ENCODE measurements around the gene GREM2.

DNA sequence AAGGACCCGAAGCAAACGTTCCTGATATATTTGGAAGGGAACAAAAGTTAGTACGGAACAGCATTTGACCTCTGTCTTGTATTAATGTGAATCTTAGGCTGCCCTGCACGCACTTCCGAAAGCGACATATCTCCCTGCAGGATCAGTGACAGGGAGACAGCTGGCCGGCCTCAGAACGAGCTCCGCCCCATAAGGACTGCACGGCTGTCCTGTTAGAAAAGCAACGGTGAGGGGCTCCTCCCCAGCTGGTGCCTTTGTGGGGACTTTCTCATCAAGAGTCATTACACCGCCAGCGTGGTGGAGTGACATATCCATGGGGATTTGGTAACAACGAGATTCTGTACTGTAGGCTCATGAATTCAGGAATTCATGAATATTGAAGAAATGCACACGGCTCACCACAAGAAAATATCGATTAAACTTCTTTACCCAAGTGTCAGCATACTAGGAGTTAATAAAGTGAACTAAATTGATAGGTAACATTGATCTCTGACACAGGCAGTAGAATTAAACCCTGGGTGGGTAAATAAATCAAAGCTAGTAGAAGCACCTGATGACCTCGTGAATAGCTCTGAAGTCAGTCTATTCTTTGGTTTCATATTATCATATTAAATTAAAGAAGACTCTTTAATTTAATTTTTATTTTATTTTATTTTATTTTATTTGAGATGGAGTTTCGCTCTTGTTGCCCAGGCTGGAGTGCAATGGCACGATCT is 8.1 kb upstream of the GREM2 start:
- TF ChIP-seq, protein P1, sequence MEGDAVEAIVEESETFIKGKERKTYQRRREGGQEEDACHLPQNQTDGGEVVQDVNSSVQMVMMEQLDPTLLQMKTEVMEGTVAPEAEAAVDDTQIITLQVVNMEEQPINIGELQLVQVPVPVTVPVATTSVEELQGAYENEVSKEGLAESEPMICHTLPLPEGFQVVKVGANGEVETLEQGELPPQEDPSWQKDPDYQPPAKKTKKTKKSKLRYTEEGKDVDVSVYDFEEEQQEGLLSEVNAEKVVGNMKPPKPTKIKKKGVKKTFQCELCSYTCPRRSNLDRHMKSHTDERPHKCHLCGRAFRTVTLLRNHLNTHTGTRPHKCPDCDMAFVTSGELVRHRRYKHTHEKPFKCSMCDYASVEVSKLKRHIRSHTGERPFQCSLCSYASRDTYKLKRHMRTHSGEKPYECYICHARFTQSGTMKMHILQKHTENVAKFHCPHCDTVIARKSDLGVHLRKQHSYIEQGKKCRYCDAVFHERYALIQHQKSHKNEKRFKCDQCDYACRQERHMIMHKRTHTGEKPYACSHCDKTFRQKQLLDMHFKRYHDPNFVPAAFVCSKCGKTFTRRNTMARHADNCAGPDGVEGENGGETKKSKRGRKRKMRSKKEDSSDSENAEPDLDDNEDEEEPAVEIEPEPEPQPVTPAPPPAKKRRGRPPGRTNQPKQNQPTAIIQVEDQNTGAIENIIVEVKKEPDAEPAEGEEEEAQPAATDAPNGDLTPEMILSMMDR (conservative IDR thresholded peaks at IDR 0.05; ENCODE audit: low read depth, low read length): no peak
- TF ChIP-seq, protein P2, sequence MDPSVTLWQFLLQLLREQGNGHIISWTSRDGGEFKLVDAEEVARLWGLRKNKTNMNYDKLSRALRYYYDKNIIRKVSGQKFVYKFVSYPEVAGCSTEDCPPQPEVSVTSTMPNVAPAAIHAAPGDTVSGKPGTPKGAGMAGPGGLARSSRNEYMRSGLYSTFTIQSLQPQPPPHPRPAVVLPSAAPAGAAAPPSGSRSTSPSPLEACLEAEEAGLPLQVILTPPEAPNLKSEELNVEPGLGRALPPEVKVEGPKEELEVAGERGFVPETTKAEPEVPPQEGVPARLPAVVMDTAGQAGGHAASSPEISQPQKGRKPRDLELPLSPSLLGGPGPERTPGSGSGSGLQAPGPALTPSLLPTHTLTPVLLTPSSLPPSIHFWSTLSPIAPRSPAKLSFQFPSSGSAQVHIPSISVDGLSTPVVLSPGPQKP (IDR thresholded peaks at IDR 0.05; ENCODE audit: borderline replicate concordance, low read depth, low read length): no peak
- TF ChIP-seq MAZ (IDR thresholded peaks at IDR 0.05; ENCODE audit: borderline replicate concordance, low read depth, low read length) (no peak), NFE2L2 (IDR thresholded peaks at IDR 0.05; ENCODE audit: low read depth, low read length) (no peak), SMC3 (IDR thresholded peaks at IDR 0.05; ENCODE audit: low read depth, low read length) (no peak), CEBPB (IDR thresholded peaks at IDR 0.05; ENCODE audit: low read depth, low read length) (no peak), RCOR1 (IDR thresholded peaks at IDR 0.05; ENCODE audit: insufficient replicate concordance, low read length) (no peak), RAD21 (IDR thresholded peaks at IDR 0.05; ENCODE audit: low read length) (no peak), POLR2A (IDR thresholded peaks at IDR 0.05; ENCODE audit: low read depth, low read length) (no peak), FOS (IDR thresholded peaks at IDR 0.05; ENCODE audit: low read depth, low read length) (no peak), RFX5 (IDR thresholded peaks at IDR 0.05; ENCODE audit: low read depth, low read length) (no peak)
- TF ChIP-seq, protein P3, sequence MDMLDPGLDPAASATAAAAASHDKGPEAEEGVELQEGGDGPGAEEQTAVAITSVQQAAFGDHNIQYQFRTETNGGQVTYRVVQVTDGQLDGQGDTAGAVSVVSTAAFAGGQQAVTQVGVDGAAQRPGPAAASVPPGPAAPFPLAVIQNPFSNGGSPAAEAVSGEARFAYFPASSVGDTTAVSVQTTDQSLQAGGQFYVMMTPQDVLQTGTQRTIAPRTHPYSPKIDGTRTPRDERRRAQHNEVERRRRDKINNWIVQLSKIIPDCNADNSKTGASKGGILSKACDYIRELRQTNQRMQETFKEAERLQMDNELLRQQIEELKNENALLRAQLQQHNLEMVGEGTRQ (IDR thresholded peaks at IDR 0.05; ENCODE audit: low read depth, low read length): no peak

Measured in IMR-90 (cell line).